ENCODE results near the gene ERCC6L2. TPM values are rescaled to one million over a fixed set of nuclear protein-coding genes. Genes with fewer than 3 reads are reported as not detected.

ERCC6L2 gene
- total and polyA plus RNA-seq, 2 experiments from 2014 or later, result 33.5 to 80.6 TPM

- Histone ChIP-seq H3K27ac (ENCODE audit: low read depth) (no peak overlapping the region), H3F3A (replicated peaks; ENCODE audit: low read depth) (no peaks in the 10 kb centered on the region), H3K27me3 (ENCODE audit: insufficient read depth) (no peaks in the 10 kb centered on the region), H3K4me1 (ENCODE audit: insufficient read depth) (0 out of 2 replicates have a peak, but pooled peaks cover 4% of the 10 kb centered on the region), H3K36me3 (ENCODE audit: insufficient read depth) (no peaks in the 10 kb centered on the region), H3K4me3 (no peak overlapping the region), H3K79me2 (replicated peaks; ENCODE audit: insufficient read depth) (peaks cover 19% of the 10 kb centered on the region), H3K9me2 (ENCODE audit: insufficient read depth) (no peaks in the 10 kb centered on the region), H4K20me1 (replicated peaks; ENCODE audit: insufficient read depth) (no peaks in the 10 kb centered on the region), H2AFZ (no peak overlapping the region), H3K4me2 (no peak overlapping the region)
- Mint-ChIP-seq H3K4me1 (peaks cover 9% of the 10 kb centered on the region; the same call in 2 of the 3 replicates), H3K4me3 (no peak overlapping the region), H3K36me3 (ENCODE audit: low read depth) (peaks cover 3% of the 10 kb centered on the region; the same call in 1 of the 3 replicates), H3K9me3 (no peaks in the 10 kb centered on the region), H3K27ac (no peak overlapping the region), H3K27me3 (ENCODE audit: insufficient read depth, low read depth, poor library complexity) (peaks cover 4% of the 10 kb centered on the region)
- no peak for DNase-seq (ENCODE audit: low spot score)
- no peak for ATAC-seq
- no peak for TF ChIP-seq ETS1 (IDR thresholded peaks at IDR 0.05)
- TF ChIP-seq EZH2 (IDR thresholded peaks at IDR 0.05; ENCODE audit: low read depth, unreplicated experiment), result no peak
- no peak for TF ChIP-seq NANOG (IDR thresholded peaks at IDR 0.05; ENCODE audit: borderline replicate concordance)
- no peak for TF ChIP-seq CREB1 (CRISPR knock-in tag; IDR thresholded peaks at IDR 0.05; ENCODE audit: low read depth)
- TF ChIP-seq, protein P1, sequence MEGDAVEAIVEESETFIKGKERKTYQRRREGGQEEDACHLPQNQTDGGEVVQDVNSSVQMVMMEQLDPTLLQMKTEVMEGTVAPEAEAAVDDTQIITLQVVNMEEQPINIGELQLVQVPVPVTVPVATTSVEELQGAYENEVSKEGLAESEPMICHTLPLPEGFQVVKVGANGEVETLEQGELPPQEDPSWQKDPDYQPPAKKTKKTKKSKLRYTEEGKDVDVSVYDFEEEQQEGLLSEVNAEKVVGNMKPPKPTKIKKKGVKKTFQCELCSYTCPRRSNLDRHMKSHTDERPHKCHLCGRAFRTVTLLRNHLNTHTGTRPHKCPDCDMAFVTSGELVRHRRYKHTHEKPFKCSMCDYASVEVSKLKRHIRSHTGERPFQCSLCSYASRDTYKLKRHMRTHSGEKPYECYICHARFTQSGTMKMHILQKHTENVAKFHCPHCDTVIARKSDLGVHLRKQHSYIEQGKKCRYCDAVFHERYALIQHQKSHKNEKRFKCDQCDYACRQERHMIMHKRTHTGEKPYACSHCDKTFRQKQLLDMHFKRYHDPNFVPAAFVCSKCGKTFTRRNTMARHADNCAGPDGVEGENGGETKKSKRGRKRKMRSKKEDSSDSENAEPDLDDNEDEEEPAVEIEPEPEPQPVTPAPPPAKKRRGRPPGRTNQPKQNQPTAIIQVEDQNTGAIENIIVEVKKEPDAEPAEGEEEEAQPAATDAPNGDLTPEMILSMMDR (conservative IDR thresholded peaks at IDR 0.05; ENCODE audit: low read depth in 2 of 2), result no peak
- TF ChIP-seq, protein P2, sequence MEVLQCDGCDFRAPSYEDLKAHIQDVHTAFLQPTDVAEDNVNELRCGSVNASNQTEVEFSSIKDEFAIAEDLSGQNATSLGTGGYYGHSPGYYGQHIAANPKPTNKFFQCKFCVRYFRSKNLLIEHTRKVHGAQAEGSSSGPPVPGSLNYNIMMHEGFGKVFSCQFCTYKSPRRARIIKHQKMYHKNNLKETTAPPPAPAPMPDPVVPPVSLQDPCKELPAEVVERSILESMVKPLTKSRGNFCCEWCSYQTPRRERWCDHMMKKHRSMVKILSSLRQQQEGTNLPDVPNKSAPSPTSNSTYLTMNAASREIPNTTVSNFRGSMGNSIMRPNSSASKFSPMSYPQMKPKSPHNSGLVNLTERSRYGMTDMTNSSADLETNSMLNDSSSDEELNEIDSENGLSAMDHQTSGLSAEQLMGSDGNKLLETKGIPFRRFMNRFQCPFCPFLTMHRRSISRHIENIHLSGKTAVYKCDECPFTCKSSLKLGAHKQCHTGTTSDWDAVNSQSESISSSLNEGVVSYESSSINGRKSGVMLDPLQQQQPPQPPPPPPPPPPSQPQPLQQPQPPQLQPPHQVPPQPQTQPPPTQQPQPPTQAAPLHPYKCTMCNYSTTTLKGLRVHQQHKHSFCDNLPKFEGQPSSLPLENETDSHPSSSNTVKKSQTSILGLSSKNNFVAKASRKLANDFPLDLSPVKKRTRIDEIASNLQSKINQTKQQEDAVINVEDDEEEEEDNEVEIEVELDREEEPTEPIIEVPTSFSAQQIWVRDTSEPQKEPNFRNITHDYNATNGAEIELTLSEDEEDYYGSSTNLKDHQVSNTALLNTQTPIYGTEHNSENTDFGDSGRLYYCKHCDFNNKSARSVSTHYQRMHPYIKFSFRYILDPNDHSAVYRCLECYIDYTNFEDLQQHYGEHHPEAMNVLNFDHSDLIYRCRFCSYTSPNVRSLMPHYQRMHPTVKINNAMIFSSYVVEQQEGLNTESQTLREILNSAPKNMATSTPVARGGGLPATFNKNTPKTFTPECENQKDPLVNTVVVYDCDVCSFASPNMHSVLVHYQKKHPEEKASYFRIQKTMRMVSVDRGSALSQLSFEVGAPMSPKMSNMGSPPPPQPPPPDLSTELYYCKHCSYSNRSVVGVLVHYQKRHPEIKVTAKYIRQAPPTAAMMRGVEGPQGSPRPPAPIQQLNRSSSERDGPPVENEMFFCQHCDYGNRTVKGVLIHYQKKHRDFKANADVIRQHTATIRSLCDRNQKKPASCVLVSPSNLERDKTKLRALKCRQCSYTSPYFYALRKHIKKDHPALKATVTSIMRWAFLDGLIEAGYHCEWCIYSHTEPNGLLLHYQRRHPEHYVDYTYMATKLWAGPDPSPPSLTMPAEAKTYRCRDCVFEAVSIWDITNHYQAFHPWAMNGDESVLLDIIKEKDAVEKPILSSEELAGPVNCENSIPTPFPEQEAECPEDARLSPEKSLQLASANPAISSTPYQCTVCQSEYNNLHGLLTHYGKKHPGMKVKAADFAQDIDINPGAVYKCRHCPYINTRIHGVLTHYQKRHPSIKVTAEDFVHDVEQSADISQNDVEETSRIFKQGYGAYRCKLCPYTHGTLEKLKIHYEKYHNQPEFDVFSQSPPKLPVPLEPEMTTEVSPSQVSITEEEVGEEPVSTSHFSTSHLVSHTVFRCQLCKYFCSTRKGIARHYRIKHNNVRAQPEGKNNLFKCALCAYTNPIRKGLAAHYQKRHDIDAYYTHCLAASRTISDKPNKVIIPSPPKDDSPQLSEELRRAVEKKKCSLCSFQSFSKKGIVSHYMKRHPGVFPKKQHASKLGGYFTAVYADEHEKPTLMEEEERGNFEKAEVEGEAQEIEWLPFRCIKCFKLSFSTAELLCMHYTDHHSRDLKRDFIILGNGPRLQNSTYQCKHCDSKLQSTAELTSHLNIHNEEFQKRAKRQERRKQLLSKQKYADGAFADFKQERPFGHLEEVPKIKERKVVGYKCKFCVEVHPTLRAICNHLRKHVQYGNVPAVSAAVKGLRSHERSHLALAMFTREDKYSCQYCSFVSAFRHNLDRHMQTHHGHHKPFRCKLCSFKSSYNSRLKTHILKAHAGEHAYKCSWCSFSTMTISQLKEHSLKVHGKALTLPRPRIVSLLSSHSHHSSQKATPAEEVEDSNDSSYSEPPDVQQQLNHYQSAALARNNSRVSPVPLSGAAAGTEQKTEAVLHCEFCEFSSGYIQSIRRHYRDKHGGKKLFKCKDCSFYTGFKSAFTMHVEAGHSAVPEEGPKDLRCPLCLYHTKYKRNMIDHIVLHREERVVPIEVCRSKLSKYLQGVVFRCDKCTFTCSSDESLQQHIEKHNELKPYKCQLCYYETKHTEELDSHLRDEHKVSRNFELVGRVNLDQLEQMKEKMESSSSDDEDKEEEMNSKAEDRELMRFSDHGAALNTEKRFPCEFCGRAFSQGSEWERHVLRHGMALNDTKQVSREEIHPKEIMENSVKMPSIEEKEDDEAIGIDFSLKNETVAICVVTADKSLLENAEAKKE (CRISPR knock-in tag; IDR thresholded peaks at IDR 0.05), result no peak
- TF ChIP-seq ZNF331 (CRISPR knock-in tag; IDR thresholded peaks at IDR 0.05; ENCODE audit: low read depth), result no peak
- no peak for TF ChIP-seq EZH2phosphoT487 (IDR thresholded peaks at IDR 0.05; ENCODE audit: unreplicated experiment)
- TF ChIP-seq JUNB (IDR thresholded peaks at IDR 0.05; ENCODE audit: unreplicated experiment), result no peak
- no peak for TF ChIP-seq POLR2AphosphoS5 (IDR thresholded peaks at IDR 0.05; ENCODE audit: low read depth)
- no peak for TF ChIP-seq STAT1 (IDR thresholded peaks at IDR 0.05; ENCODE audit: unreplicated experiment)
- TF ChIP-seq, protein P3, sequence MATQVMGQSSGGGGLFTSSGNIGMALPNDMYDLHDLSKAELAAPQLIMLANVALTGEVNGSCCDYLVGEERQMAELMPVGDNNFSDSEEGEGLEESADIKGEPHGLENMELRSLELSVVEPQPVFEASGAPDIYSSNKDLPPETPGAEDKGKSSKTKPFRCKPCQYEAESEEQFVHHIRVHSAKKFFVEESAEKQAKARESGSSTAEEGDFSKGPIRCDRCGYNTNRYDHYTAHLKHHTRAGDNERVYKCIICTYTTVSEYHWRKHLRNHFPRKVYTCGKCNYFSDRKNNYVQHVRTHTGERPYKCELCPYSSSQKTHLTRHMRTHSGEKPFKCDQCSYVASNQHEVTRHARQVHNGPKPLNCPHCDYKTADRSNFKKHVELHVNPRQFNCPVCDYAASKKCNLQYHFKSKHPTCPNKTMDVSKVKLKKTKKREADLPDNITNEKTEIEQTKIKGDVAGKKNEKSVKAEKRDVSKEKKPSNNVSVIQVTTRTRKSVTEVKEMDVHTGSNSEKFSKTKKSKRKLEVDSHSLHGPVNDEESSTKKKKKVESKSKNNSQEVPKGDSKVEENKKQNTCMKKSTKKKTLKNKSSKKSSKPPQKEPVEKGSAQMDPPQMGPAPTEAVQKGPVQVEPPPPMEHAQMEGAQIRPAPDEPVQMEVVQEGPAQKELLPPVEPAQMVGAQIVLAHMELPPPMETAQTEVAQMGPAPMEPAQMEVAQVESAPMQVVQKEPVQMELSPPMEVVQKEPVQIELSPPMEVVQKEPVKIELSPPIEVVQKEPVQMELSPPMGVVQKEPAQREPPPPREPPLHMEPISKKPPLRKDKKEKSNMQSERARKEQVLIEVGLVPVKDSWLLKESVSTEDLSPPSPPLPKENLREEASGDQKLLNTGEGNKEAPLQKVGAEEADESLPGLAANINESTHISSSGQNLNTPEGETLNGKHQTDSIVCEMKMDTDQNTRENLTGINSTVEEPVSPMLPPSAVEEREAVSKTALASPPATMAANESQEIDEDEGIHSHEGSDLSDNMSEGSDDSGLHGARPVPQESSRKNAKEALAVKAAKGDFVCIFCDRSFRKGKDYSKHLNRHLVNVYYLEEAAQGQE (IDR thresholded peaks at IDR 0.05; ENCODE audit: unreplicated experiment), result no peak
- no peak for TF ChIP-seq ZNF114 (CRISPR knock-in tag; IDR thresholded peaks at IDR 0.05)
These were observed 5.1 kb upstream of the ERCC6L2 start for GRCh38 chr9:95870352-95870751.
